ENCODE results near the gene CCDC92B.
"Not testable (repeated sequence)": the region's sequence is repeated elsewhere in the genome, so short reads cannot be mapped to it uniquely, and the experiment has no call there.

Gene CCDC92B

GRCh38 chr17:2688351-2689342 lies 60.8 kb downstream of the CCDC92B start:
- DNase-seq, result no peak

DNA sequence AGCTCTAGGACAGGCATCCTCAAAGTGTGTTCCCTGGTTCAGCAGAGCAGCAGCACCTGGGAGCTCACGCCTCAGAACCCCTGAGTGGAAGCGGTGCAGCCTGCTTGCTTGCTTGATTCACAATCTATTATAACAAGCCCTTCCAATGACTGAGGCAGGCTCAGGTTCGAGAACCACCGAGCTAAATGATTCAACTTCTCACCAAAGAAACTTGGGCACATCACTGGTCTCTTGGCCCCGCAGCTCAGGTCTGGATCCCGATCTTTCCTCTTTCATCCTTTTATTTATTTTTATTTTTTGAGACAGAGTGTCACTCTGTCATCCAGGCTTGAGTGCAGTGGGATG lies 62.4 kb downstream of the CCDC92B start:
- DNase-seq, result no peak

DNA sequence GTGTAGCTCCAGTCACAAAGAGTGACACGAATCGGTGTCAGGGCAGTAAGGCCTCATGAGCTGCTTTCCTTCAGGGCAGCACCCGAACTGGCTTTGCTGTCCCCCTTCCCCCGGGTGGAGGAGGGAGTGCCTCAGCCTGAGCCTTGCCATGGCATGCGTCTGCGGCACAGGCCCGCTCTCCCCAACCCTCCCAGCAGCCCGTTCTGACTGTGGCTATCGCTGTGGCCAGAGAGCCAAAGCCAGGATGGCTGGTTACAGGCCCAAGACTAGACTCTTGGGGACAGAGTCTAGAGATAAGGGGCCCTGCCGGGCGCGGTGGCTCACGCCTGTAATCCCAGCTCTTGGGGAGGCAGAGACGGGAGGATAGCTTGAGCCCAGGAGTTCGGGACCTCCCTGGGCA lies 63.8 kb downstream of the CCDC92B start:
- no peak for DNase-seq

GRCh38 chr17:2684549-2684948 lies 64.9 kb downstream of the CCDC92B start:
- DNase-seq, result no peak

DNA sequence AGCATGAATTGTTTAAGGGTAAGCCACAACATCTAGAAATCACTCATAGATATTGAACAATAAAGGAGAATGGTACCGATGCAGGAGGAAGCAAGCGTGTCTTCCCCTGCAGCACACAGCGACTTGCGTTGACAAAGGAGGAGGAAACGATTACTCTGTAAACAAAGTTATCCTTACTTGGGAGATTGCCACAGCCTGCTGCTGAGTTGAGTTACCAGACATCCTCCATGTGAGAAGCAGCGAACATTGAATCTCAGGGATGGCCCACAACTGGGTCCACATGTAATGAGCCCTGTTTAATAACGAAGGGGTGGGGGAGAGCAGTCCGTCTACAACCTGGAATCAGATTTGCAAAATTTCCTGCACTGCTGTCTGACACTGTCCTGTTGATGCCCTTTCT lies 65.5 kb downstream of the CCDC92B start:
- no peak for DNase-seq

DNA sequence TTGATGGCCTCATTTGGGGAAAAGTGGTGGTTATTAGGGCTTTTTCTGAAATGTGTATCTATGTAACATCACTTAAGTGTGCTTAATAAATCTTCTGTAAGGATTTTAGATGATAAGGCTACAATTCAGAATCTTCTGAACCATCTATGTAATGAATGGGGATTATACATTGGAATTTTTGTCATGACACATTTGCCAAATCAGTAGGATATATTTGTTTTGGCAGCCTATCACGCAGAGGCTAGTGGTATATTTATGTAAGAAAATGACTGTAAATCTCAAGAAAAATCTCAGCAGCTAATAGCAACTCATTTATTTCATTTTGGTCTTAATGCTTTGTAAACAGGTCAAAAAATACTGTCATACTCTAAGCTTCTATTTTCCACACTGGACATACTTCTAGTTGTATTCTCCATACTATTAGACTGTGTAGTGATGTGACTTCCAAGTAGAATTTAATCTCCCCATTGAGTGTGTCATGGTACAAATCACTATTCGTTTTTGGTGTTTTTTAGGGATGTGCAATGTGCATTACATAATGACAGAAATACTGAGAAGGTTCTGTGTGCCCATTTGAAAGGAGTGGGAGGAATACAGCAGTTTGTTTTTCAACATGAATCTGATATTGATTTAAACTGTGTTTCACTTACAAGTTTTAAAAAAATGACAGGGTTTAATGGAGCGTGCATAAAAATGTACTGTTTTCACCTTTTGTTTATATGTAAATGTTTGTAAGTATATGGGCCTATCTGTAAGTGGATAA lies 67.1 kb downstream of the CCDC92B start:
- DNase-seq, result no peak

DNA sequence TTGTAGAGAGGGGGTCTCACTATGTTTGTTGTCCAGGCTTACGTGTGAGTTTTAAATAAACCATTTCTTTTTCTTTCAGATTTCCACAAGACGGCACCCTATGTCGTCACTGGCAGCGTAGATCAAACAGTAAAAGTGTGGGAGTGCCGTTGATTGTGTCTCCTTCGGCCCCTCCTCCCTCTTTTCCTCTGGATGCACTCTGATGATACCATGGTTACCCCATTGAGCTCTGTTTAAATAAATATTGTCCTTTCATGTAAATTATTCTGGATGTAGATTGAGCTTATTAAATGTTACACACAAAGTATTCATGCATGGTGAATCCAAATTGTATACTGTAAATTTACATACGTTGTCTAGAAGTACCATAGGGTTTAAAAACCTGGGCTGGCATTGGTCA lies 67.8 kb downstream of the CCDC92B start:
- no peak for DNase-seq

DNA sequence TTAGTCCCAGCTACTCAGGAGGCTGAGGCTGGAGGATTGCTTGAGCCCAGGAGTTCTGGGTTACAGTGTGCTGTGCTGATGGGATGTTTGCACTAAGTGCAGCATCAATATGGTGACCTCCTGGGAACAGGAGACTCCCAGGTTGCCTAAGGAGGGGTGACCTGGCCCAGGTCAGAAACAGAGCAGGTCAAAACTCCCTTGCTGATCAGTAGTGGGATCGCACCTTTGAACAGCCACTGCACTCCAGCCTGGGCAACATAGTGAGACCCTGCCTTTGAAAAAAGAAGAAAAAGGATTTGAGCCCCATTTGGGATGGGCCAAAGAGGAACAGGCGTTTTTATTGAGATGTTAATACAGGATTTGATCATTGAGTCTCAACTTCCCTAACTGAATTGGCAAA lies 68.5 kb downstream of the CCDC92B start:
- DNase-seq, result no peak

GRCh38 chr17:2679247-2679646 lies 70.2 kb downstream of the CCDC92B start:
- DNase-seq, result not testable (repeated sequence)
